ENCODE measurements around the gene SMYD3.
A peak's percentile ranks its signal among the peaks of the same experiment; 100 is the strongest.

Gene SMYD3

DNA sequence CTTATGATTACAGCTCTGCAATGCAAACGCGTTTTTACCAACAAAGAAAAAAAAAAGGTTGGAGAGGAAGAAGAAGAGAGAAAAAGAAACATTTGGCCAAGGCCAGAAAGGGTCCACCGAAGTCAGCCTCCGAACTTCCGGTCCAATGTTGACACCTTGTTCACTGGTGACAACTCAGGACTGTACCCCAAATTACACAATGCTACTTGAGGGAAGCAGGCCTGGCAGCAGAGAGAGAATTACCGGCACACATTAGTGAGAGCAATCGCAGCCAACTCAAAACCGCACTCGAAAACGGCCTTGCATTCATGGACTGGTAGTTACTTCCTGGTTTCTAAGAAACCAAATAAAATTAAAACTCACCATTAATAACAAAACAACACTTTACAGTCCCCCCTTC, 699.8 kb downstream of the SMYD3 start:
- no peak for DNase-seq (ENCODE audit: low read depth)
- TF ChIP-seq, protein P1, sequence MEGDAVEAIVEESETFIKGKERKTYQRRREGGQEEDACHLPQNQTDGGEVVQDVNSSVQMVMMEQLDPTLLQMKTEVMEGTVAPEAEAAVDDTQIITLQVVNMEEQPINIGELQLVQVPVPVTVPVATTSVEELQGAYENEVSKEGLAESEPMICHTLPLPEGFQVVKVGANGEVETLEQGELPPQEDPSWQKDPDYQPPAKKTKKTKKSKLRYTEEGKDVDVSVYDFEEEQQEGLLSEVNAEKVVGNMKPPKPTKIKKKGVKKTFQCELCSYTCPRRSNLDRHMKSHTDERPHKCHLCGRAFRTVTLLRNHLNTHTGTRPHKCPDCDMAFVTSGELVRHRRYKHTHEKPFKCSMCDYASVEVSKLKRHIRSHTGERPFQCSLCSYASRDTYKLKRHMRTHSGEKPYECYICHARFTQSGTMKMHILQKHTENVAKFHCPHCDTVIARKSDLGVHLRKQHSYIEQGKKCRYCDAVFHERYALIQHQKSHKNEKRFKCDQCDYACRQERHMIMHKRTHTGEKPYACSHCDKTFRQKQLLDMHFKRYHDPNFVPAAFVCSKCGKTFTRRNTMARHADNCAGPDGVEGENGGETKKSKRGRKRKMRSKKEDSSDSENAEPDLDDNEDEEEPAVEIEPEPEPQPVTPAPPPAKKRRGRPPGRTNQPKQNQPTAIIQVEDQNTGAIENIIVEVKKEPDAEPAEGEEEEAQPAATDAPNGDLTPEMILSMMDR (IDR thresholded peaks at IDR 0.05; ENCODE audit: control insufficient read depth, insufficient read depth, low read depth, low read length, missing control alignments): no peak
- no peak overlapping the region for H3K4me3 ChIP-seq (ENCODE audit: control insufficient read depth, low read depth, low read length)

DNA sequence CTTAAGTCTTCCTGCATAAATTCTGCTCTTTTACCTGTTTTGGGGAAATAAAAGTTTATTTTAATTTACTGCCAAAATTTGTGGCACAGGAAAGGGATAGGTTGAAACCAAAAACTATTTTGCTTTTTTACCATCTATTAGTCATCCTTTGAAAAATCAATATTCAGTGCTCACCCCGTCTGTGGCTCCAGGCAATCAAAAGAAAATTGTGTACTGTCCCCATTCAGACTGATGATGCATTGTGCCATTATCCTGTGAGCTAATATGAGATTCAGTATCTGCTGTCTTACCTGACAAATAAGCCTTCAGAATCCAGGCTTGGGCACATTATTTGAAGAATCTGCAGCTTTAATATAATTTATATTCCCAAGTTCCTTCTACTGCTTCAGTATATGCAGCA, 701.5 kb downstream of the SMYD3 start:
- no peak for DNase-seq (ENCODE audit: low read depth)
- TF ChIP-seq, protein P1 (IDR thresholded peaks at IDR 0.05; ENCODE audit: control insufficient read depth, insufficient read depth, low read depth, low read length, missing control alignments): no peak
- H3K4me3 ChIP-seq (ENCODE audit: control insufficient read depth, low read depth, low read length): no peak overlapping the region

DNA sequence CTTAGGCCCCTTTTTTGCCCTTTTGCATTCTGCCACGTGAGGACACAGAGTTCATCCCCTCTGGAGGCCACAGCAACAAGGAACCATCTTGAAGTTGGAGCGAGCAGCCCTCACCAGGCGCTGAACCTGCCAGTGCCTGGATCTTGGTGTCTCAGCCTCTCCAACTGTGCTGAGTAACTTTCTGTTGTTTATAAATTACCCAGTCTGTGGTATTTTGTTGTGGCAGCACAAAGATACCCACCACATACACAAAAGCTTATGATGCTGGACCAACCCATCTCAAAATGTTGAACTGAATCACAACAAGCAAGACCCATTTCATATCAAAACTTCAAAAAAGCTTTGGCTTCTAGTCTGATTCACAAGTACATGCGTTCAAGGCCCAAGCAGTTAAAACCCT, 702.4 kb downstream of the SMYD3 start:
- TF ChIP-seq, protein P1 (IDR thresholded peaks at IDR 0.05; ENCODE audit: control insufficient read depth, insufficient read depth, low read depth, low read length, missing control alignments): no peak
- DNase-seq (ENCODE audit: low read depth): no peak
- no peak overlapping the region for H3K4me3 ChIP-seq (ENCODE audit: control insufficient read depth, low read depth, low read length)

DNA sequence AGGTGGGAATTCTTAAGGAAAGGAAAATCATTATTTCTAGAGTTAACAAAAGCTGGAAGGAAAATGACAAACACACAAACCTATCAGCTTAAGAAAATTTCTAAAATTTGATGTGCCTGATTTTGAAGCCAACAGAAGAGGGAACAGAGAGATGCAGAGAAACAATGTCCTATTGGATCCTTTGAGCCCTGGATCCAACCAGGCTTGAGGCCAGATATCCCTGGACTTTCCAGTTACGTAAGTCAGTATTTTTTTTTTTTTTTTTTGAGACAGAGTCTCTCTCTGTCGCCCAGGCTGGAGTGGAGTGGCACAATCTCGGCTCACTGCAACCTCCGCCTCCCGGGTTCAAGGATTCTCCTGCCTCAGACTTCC, 703.4 kb downstream of the SMYD3 start:
- no peak overlapping the region for H3K4me3 ChIP-seq (ENCODE audit: control insufficient read depth, low read depth, low read length)
- DNase-seq (ENCODE audit: low read depth): no peak
- TF ChIP-seq, protein P1 (IDR thresholded peaks at IDR 0.05; ENCODE audit: control insufficient read depth, insufficient read depth, low read depth, low read length, missing control alignments): no peak

DNA sequence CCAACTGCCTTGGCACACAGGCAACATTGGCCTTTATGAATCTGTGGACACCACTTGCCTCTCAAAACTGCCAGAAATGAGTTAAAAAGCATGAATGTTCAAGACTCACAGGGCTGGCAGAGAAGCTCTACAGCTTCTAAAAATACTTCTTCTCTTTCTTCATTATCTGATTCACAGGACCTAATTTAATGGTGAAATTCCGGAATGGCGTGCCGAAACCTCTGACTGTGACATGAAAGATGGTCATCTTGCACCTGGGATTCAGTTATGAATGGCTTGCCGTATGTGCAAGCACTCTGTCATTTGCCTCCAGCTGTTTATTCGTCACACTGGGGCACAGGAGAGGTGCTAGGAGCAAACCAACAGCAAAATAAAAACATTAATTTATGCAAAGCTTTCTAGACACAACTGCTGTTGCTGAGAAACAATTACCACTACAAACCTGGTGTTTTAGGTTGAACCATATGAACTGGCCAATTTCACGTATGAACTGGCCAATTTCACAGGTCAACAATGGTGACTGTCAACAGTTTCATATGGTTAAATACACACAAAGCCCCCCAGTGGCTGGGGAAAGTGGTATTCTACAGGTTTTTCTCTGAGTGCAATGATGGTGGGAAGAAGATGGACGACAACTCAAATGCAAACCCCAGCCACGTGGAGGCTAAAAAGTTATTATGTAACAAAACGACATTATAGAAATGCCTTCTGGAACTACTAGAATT, 704.0 kb downstream of the SMYD3 start:
- DNase-seq (ENCODE audit: low read depth): peak; percentile 45
- TF ChIP-seq, protein P1 (IDR thresholded peaks at IDR 0.05; ENCODE audit: control insufficient read depth, insufficient read depth, low read depth, low read length, missing control alignments): no peak

DNA sequence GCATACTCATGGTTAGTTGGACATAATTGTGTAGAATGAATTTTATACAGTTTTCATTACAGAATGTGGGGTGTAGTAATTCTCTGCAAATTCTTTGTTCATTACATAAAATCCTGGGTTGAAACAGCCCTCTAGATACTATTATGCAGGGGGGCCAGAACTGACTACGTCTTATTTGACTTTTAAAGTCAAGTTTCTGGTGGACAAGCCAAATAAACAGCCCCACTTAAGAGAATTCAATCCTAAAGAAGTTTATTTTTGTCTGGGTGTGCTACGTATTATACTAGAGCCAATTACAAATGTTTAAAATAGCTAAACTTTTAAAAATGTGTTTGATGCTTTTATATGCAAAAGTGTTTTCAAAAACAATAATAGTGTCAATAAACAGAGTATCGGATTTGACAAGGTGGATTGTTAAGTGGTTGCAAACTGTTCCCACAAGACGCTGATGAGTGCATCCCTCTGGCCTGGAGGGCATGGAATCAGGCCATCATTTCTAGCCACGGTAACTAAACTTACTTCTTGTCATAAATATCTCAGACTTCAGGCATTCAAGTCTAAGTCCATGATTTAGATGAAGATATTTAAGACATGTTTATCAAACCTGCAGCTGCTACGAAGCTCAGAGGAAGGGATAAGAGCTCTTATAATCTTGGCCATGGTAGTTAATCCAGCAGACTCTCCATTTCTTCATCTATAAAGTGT, 706.0 kb downstream of the SMYD3 start:
- DNase-seq (ENCODE audit: low read depth): peak; percentile 59
- TF ChIP-seq, protein P1 (IDR thresholded peaks at IDR 0.05; ENCODE audit: control insufficient read depth, insufficient read depth, low read depth, low read length, missing control alignments): no peak

More for the DNA sequence above, 704.0 kb downstream of the SMYD3 start:
- H3K4me3 ChIP-seq (ENCODE audit: control insufficient read depth, low read depth, low read length): no peak overlapping the region

More for the DNA sequence above, 706.0 kb downstream of the SMYD3 start:
- no peak overlapping the region for H3K4me3 ChIP-seq (ENCODE audit: control insufficient read depth, low read depth, low read length)
